HG02970 (cell line): ENCODE measurements around the gene MEGF10.
"Not testable (repeated sequence)": the region's sequence is repeated elsewhere in the genome, so short reads cannot be mapped to it uniquely, and the experiment has no call there.

ENCODE experiments used
- ATAC-seq: cut with Tn5 transposase; IDR thresholded peaks from one replicate; pipeline ENCODE4 v1.9.1; 2021; ENCODE audit warnings: mild to moderate bottlenecking, moderate library complexity, moderate number of reproducible peaks; ENCODE audit not compliant: unreplicated experiment, low FRiP score

Gene MEGF10

GRCh38 chr5:127290019-127290945 is at the start of gene MEGF10:
Gene MEGF10 (plus strand): TSS chr5:127290796. CDS start chr5:127331309, 40,513 bp downstream.
- no peak for ATAC-seq

- ATAC-seq = no peak
These were observed 47.6 kb upstream of the MEGF10 start for GRCh38 chr5:127243011-127243410.

GRCh38 chr5:127254729-127255284 is 35.8 kb upstream of the MEGF10 start:
- ATAC-seq = no peak

GRCh38 chr5:127256886-127257597 is 33.6 kb upstream of the MEGF10 start:
- ATAC-seq = no peak

GRCh38 chr5:127260686-127261085 is 29.9 kb upstream of the MEGF10 start:
- no peak for ATAC-seq

GRCh38 chr5:127265473-127265872 is 25.1 kb upstream of the MEGF10 start:
- not testable (repeated sequence) for ATAC-seq

GRCh38 chr5:127268342-127268741 is 22.3 kb upstream of the MEGF10 start:
- not testable (repeated sequence) for ATAC-seq

GRCh38 chr5:127270713-127271112 is 19.9 kb upstream of the MEGF10 start:
- not testable (repeated sequence) for ATAC-seq

GRCh38 chr5:127275641-127276193 is 14.9 kb upstream of the MEGF10 start:
- ATAC-seq = no peak

GRCh38 chr5:127280491-127281220 is 9.9 kb upstream of the MEGF10 start:
- ATAC-seq = no peak

GRCh38 chr5:127281609-127282008 is 9.0 kb upstream of the MEGF10 start:
- ATAC-seq = no peak

GRCh38 chr5:127288676-127289075 is 1.9 kb upstream of the MEGF10 start:
- ATAC-seq = no peak

GRCh38 chr5:127290946-127291693 is 524 bp downstream of the MEGF10 start:
- ATAC-seq = no peak

GRCh38 chr5:127292030-127292735 is 1.6 kb downstream of the MEGF10 start:
- ATAC-seq = no peak

- ATAC-seq = no peak
These were observed 2.8 kb downstream of the MEGF10 start for GRCh38 chr5:127293373-127293772.

- no peak for ATAC-seq
These were observed 4.2 kb downstream of the MEGF10 start for GRCh38 chr5:127294829-127295228.

GRCh38 chr5:127295454-127295853 is 4.9 kb downstream of the MEGF10 start:
- no peak for ATAC-seq

- no peak for ATAC-seq
These were observed 5.7 kb downstream of the MEGF10 start for GRCh38 chr5:127296321-127296720.

GRCh38 chr5:127296894-127297293 is 6.3 kb downstream of the MEGF10 start:
- not testable (repeated sequence) for ATAC-seq
